Measurements from ENCODE around the gene HIBCH. TPM values are rescaled to one million over a fixed set of nuclear protein-coding genes. Genes with fewer than 3 reads are reported as not detected.
"Not testable (repeated sequence)": the region's sequence is repeated elsewhere in the genome, so short reads cannot be mapped to it uniquely, and the experiment has no call there.

Gene HIBCH
- total and polyA plus RNA-seq, 2 experiments from 2014 or later: 25.7 to 42.3 TPM

DNA sequence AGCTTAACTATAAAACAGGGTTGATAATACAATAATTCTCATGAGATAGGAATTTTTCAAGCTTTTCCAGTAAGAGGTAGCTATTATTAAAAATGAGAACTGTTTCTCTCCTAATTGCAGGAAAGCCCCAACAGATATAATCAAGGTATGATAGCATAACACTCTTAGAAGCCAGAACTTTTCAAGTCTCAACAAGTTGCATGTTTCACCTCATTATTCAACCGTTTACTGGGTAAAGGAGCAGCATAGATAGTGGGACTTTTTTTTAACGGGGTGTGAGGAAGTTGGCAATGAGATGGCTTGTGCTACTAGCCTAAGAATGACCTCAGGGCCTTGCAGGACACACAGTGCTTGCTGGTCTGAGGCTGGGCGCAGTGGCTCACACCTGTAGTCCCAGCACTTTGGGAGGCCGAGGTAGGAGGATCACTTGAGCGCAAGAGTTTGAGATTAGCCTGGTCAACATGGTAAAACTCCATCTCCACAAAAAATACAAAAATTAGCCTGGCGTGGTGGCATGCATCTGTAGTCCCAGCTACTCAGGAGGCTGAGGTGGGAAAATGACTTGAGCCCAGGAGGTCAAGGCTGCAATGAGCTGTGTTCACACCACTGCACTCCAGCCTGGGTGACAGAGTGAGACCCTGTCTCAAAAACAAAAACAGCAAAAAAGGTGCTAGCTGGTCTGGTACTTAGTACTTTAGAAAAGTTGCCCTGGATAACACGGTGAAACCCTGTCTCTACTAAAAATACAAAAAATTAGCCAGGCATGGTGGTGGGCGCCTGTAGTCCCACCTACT is 39.2 kb upstream of the HIBCH start:
- not testable (repeated sequence) for H3K36me3 ChIP-seq (ENCODE audit: insufficient read depth); H3K27me3 ChIP-seq (ENCODE audit: insufficient read depth); H3K9me3 Mint-ChIP-seq; H2AFZ ChIP-seq; H3K27ac Mint-ChIP-seq; H3K27ac ChIP-seq (ENCODE audit: low read depth); H3K4me1 ChIP-seq (ENCODE audit: insufficient read depth); H3K9me2 ChIP-seq (ENCODE audit: insufficient read depth); DNase-seq (ENCODE audit: low spot score); H3K36me3 Mint-ChIP-seq (ENCODE audit: low read depth); H3K79me2 ChIP-seq (replicated peaks; ENCODE audit: insufficient read depth); ATAC-seq; H3K4me3 ChIP-seq; H4K20me1 ChIP-seq (replicated peaks; ENCODE audit: insufficient read depth); H3K4me3 Mint-ChIP-seq; H3F3A ChIP-seq (replicated peaks; ENCODE audit: low read depth); H3K4me2 ChIP-seq; H3K27me3 Mint-ChIP-seq (ENCODE audit: insufficient read depth, low read depth, poor library complexity)
- H3K4me1 Mint-ChIP-seq: peaks cover 13% of the 10 kb centered on the region

DNA sequence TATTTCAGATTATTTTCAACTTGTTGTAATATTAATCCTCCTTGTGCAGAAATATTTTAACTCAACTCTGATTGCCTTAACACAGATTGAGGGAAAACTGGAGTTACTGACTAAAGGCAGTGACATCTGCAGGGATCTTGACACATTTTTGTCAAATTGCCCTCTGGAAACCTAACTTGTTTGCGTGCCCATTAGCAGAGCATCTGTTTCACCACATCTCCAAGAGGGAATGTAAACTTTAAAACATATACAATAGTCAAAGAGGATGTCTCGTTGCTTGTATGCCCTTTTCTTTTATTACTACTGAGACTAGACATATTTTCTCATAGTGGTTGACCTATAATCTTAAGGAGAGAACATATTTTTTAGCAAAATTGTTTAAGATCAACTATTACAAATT is 38.0 kb upstream of the HIBCH start:
- peaks cover 1% of the 10 kb centered on the region for H3K27me3 Mint-ChIP-seq (ENCODE audit: insufficient read depth, low read depth, poor library complexity)
- Histone ChIP-seq H3F3A (replicated peaks; ENCODE audit: low read depth) (no peaks in the 10 kb centered on the region), H3K27me3 (ENCODE audit: insufficient read depth) (no peaks in the 10 kb centered on the region), H3K4me1 (ENCODE audit: insufficient read depth) (no peaks in the 10 kb centered on the region), H4K20me1 (replicated peaks; ENCODE audit: insufficient read depth) (no peaks in the 10 kb centered on the region), H3K27ac (ENCODE audit: low read depth) (no peak overlapping the region), H3K9me2 (ENCODE audit: insufficient read depth) (no peaks in the 10 kb centered on the region), H2AFZ (no peak overlapping the region), H3K4me2 (no peak overlapping the region), H3K79me2 (replicated peaks; ENCODE audit: insufficient read depth) (no peaks in the 10 kb centered on the region), H3K36me3 (ENCODE audit: insufficient read depth) (no peaks in the 10 kb centered on the region), H3K4me3 (no peak overlapping the region)
- H3K4me3 Mint-ChIP-seq: no peak overlapping the region
- H3K36me3 Mint-ChIP-seq (ENCODE audit: low read depth): no peaks in the 10 kb centered on the region
- no peak overlapping the region for H3K27ac Mint-ChIP-seq
- ATAC-seq (no peak), DNase-seq (ENCODE audit: low spot score) (no peak)
- no peaks in the 10 kb centered on the region; the same call in 2 of the 3 replicates for H3K9me3 Mint-ChIP-seq
- TF ChIP-seq, protein P1, sequence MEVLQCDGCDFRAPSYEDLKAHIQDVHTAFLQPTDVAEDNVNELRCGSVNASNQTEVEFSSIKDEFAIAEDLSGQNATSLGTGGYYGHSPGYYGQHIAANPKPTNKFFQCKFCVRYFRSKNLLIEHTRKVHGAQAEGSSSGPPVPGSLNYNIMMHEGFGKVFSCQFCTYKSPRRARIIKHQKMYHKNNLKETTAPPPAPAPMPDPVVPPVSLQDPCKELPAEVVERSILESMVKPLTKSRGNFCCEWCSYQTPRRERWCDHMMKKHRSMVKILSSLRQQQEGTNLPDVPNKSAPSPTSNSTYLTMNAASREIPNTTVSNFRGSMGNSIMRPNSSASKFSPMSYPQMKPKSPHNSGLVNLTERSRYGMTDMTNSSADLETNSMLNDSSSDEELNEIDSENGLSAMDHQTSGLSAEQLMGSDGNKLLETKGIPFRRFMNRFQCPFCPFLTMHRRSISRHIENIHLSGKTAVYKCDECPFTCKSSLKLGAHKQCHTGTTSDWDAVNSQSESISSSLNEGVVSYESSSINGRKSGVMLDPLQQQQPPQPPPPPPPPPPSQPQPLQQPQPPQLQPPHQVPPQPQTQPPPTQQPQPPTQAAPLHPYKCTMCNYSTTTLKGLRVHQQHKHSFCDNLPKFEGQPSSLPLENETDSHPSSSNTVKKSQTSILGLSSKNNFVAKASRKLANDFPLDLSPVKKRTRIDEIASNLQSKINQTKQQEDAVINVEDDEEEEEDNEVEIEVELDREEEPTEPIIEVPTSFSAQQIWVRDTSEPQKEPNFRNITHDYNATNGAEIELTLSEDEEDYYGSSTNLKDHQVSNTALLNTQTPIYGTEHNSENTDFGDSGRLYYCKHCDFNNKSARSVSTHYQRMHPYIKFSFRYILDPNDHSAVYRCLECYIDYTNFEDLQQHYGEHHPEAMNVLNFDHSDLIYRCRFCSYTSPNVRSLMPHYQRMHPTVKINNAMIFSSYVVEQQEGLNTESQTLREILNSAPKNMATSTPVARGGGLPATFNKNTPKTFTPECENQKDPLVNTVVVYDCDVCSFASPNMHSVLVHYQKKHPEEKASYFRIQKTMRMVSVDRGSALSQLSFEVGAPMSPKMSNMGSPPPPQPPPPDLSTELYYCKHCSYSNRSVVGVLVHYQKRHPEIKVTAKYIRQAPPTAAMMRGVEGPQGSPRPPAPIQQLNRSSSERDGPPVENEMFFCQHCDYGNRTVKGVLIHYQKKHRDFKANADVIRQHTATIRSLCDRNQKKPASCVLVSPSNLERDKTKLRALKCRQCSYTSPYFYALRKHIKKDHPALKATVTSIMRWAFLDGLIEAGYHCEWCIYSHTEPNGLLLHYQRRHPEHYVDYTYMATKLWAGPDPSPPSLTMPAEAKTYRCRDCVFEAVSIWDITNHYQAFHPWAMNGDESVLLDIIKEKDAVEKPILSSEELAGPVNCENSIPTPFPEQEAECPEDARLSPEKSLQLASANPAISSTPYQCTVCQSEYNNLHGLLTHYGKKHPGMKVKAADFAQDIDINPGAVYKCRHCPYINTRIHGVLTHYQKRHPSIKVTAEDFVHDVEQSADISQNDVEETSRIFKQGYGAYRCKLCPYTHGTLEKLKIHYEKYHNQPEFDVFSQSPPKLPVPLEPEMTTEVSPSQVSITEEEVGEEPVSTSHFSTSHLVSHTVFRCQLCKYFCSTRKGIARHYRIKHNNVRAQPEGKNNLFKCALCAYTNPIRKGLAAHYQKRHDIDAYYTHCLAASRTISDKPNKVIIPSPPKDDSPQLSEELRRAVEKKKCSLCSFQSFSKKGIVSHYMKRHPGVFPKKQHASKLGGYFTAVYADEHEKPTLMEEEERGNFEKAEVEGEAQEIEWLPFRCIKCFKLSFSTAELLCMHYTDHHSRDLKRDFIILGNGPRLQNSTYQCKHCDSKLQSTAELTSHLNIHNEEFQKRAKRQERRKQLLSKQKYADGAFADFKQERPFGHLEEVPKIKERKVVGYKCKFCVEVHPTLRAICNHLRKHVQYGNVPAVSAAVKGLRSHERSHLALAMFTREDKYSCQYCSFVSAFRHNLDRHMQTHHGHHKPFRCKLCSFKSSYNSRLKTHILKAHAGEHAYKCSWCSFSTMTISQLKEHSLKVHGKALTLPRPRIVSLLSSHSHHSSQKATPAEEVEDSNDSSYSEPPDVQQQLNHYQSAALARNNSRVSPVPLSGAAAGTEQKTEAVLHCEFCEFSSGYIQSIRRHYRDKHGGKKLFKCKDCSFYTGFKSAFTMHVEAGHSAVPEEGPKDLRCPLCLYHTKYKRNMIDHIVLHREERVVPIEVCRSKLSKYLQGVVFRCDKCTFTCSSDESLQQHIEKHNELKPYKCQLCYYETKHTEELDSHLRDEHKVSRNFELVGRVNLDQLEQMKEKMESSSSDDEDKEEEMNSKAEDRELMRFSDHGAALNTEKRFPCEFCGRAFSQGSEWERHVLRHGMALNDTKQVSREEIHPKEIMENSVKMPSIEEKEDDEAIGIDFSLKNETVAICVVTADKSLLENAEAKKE (CRISPR knock-in tag; IDR thresholded peaks at IDR 0.05): no peak
- TF ChIP-seq, protein P2, sequence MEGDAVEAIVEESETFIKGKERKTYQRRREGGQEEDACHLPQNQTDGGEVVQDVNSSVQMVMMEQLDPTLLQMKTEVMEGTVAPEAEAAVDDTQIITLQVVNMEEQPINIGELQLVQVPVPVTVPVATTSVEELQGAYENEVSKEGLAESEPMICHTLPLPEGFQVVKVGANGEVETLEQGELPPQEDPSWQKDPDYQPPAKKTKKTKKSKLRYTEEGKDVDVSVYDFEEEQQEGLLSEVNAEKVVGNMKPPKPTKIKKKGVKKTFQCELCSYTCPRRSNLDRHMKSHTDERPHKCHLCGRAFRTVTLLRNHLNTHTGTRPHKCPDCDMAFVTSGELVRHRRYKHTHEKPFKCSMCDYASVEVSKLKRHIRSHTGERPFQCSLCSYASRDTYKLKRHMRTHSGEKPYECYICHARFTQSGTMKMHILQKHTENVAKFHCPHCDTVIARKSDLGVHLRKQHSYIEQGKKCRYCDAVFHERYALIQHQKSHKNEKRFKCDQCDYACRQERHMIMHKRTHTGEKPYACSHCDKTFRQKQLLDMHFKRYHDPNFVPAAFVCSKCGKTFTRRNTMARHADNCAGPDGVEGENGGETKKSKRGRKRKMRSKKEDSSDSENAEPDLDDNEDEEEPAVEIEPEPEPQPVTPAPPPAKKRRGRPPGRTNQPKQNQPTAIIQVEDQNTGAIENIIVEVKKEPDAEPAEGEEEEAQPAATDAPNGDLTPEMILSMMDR (conservative IDR thresholded peaks at IDR 0.05; ENCODE audit: low read depth in 2 of 2): no peak
- TF ChIP-seq JUNB (IDR thresholded peaks at IDR 0.05; ENCODE audit: unreplicated experiment) (no peak), POLR2AphosphoS5 (IDR thresholded peaks at IDR 0.05; ENCODE audit: low read depth) (no peak), CREB1 (CRISPR knock-in tag; IDR thresholded peaks at IDR 0.05; ENCODE audit: low read depth) (no peak), EZH2 (IDR thresholded peaks at IDR 0.05; ENCODE audit: low read depth, unreplicated experiment) (no peak), STAT1 (IDR thresholded peaks at IDR 0.05; ENCODE audit: unreplicated experiment) (no peak), ZNF331 (CRISPR knock-in tag; IDR thresholded peaks at IDR 0.05; ENCODE audit: low read depth) (no peak), EZH2phosphoT487 (IDR thresholded peaks at IDR 0.05; ENCODE audit: unreplicated experiment) (no peak)
- TF ChIP-seq, protein P3, sequence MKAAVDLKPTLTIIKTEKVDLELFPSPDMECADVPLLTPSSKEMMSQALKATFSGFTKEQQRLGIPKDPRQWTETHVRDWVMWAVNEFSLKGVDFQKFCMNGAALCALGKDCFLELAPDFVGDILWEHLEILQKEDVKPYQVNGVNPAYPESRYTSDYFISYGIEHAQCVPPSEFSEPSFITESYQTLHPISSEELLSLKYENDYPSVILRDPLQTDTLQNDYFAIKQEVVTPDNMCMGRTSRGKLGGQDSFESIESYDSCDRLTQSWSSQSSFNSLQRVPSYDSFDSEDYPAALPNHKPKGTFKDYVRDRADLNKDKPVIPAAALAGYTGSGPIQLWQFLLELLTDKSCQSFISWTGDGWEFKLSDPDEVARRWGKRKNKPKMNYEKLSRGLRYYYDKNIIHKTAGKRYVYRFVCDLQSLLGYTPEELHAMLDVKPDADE (IDR thresholded peaks at IDR 0.05): no peak
- peaks cover 13% of the 10 kb centered on the region for H3K4me1 Mint-ChIP-seq
